ENCODE results near the gene ARIH1.

- TF ChIP-seq CTCF (IDR thresholded peaks at IDR 0.05) = no peak
- no peak for TF ChIP-seq EP300 (IDR thresholded peaks at IDR 0.05)
- TF ChIP-seq POLR2A (IDR thresholded peaks at IDR 0.05) = no peak
Observed at GRCh38 chr15:72570059-72570458, 95.9 kb downstream of the ARIH1 start.
